Caco-2 (cell line): ENCODE data around the gene SHQ1. TPM values are rescaled to one million over a fixed set of nuclear protein-coding genes. Genes with fewer than 3 reads are reported as not detected.

Experiments used
- BruUV-seq: library from RNA; stranded (reverse); fragments of 400-500 nt; replicated peaks from 2 replicates; lab custom pipeline; 2021; lab: Mats Ljungman, UMichigan
- CTCF ChIA-PET: fragments of 300-600 bp; sonication (Branson Sonifier 250); formaldehyde crosslinking; loops from one replicate; lab custom pipeline; 2022; ENCODE audit warnings: antibody characterized with exemption; lab: Charles Lee
- POLR2A ChIA-PET: fragments of 300-600 bp; sonication (Branson Sonifier 250); formaldehyde crosslinking; loops from one replicate; lab custom pipeline; 2022; ENCODE audit warnings: antibody characterized with exemption; lab: Charles Lee
- DNase-seq, 2 experiments: peaks; one replicate each; pipeline versions ENCODE4 v3.0.0 to v3.0.0-alpha.2; 2020 to 2022
- H3K27me3 ChIP-seq: replicated peaks from 2 replicates; pipeline ENCODE4 v1.6.0; 2011; ENCODE audit warnings: low read length; ENCODE audit not compliant: control insufficient read depth, insufficient read depth
- H3K36me3 ChIP-seq: 2 replicates; pipeline ENCODE4 v1.5.1; 2011; ENCODE audit warnings: low read length; ENCODE audit not compliant: control insufficient read depth, insufficient read depth
- H3K4me1 ChIP-seq: fragments of 250-450 bp; sonication (Bioruptor Pico); 2 replicates; pipeline ENCODE4 v1.5.1; 2020; ENCODE audit warnings: mild to moderate bottlenecking
- H3K4me3 ChIP-seq: 2 replicates; pipeline ENCODE4 v1.5.1; 2011; ENCODE audit warnings: low read depth, mild to moderate bottlenecking, control low read depth, low read length
- H3K9me3 ChIP-seq: fragments of 250-450 bp; sonication (Bioruptor Pico); 2 replicates; pipeline ENCODE4 v1.5.1; 2020; ENCODE audit warnings: mild to moderate bottlenecking, moderate library complexity
- H3K27ac Mint-ChIP-seq: one replicate; pipeline ENCODE4 v1.8.0; 2022; ENCODE audit warnings: mixed read lengths; ENCODE audit not compliant: unreplicated experiment
- H3K27me3 Mint-ChIP-seq: one replicate; pipeline ENCODE4 v1.8.0; 2022; ENCODE audit warnings: mixed read lengths; ENCODE audit not compliant: insufficient read depth, unreplicated experiment
- H3K36me3 Mint-ChIP-seq: one replicate; pipeline ENCODE4 v1.8.0; 2022; ENCODE audit warnings: mild to moderate bottlenecking, mixed read lengths; ENCODE audit not compliant: insufficient read depth, unreplicated experiment
- H3K4me1 Mint-ChIP-seq: one replicate; pipeline ENCODE4 v1.8.0; 2022; ENCODE audit warnings: low read depth, mixed read lengths; ENCODE audit not compliant: unreplicated experiment
- H3K4me3 Mint-ChIP-seq: one replicate; pipeline ENCODE4 v1.8.0; 2022; ENCODE audit warnings: mild to moderate bottlenecking, moderate library complexity, mixed read lengths; ENCODE audit not compliant: unreplicated experiment
- H3K9me3 Mint-ChIP-seq: one replicate; pipeline ENCODE4 v1.8.0; 2022; ENCODE audit warnings: mixed read lengths; ENCODE audit not compliant: unreplicated experiment
- CTCF ChIP-seq, 2 experiments: fragments of 200-600 bp in 1 of 2; IDR thresholded peaks; 1 replicate in 1 of 2; 2 replicates in 1 of 2; pipeline versions ENCODE4 v1.5.1 to v1.8.0; 2011 to 2022; ENCODE audit warnings: antibody characterized with exemption in 1 of 2, control low read depth in 1 of 2, inconsistent platforms in 1 of 2, low read depth in 1 of 2, low read length in 1 of 2, mild to moderate bottlenecking in 1 of 2, moderate library complexity in 1 of 2; ENCODE audit not compliant: insufficient read depth in 1 of 2, severe bottlenecking in 1 of 2, unreplicated experiment in 1 of 2
- intact Hi-C: fragments of 100-400 bp; cut with micrococcal nuclease; formaldehyde crosslinking; loops from one replicate; pipeline ENCODE4 v1.10.0; 2022; ENCODE audit not compliant: unreplicated experiment
- total RNA-seq: library from RNA; stranded (reverse); gene quantifications from 2 replicates; pipeline ENCODE4 v1.2.3, GENCODE V29; 2022

Gene SHQ1
- total RNA-seq, 1 experiment from 2014 or later, result 18.8 TPM

GRCh38 chr3:72760225-72760624 lies 88.0 kb downstream of the SHQ1 start:
- no peaks in the 10 kb centered on the region for H3K36me3 ChIP-seq
- Mint-ChIP-seq H3K4me1 (no peaks in the 10 kb centered on the region), H3K4me3 (no peak overlapping the region), H3K36me3 (no peaks in the 10 kb centered on the region), H3K9me3 (no peaks in the 10 kb centered on the region), H3K27ac (no peak overlapping the region), H3K27me3 (no peaks in the 10 kb centered on the region)
- ChIA-PET CTCF (no interaction called here), POLR2A (no interaction called here)
- H3K4me1 ChIP-seq, result no peaks in the 10 kb centered on the region
- BruUV-seq, result no TSS peak
- H3K4me3 ChIP-seq, result no peak overlapping the region
- no peaks in the 10 kb centered on the region for H3K9me3 ChIP-seq
- DNase-seq, result no peak
- no peak for TF ChIP-seq CTCF (IDR thresholded peaks at IDR 0.05; ENCODE audit: insufficient read depth in 1 of 2, low read depth in 1 of 2, low read length in 1 of 2, severe bottlenecking in 1 of 2, unreplicated experiment in 1 of 2)
- intact Hi-C loops, result no loop called here
- H3K27me3 ChIP-seq, result no peaks in the 10 kb centered on the region

GRCh38 chr3:72756900-72757299 lies 91.3 kb downstream of the SHQ1 start:
- peaks cover 4% of the 10 kb centered on the region for H3K4me1 Mint-ChIP-seq
- H3K4me3 ChIP-seq, result no peak overlapping the region

GRCh38 chr3:72754582-72754981 lies 93.7 kb downstream of the SHQ1 start:
- TF ChIP-seq CTCF (IDR thresholded peaks at IDR 0.05; ENCODE audit: insufficient read depth in 1 of 2, low read depth in 1 of 2, low read length in 1 of 2, severe bottlenecking in 1 of 2, unreplicated experiment in 1 of 2), result no peak
- DNase-seq, result no peak
- Mint-ChIP-seq H3K27ac (no peak overlapping the region), H3K27me3 (no peaks in the 10 kb centered on the region), H3K36me3 (no peaks in the 10 kb centered on the region), H3K4me1 (peaks cover 4% of the 10 kb centered on the region), H3K4me3 (no peak overlapping the region), H3K9me3 (no peaks in the 10 kb centered on the region)
- Histone ChIP-seq H3K9me3 (no peaks in the 10 kb centered on the region), H3K27me3 (no peaks in the 10 kb centered on the region), H3K36me3 (no peaks in the 10 kb centered on the region; the same call in 1 of the 2 replicates), H3K4me1 (peaks cover 13% of the 10 kb centered on the region), H3K4me3 (no peak overlapping the region)
- BruUV-seq, result no TSS peak
- CTCF ChIA-PET, result no interaction called here
- intact Hi-C loops, result no loop called here
- POLR2A ChIA-PET, result no interaction called here

More at GRCh38 chr3:72756900-72757299, 91.3 kb downstream of the SHQ1 start:
- no TSS peak for BruUV-seq
- H3K4me3 Mint-ChIP-seq, result no peak overlapping the region
- ChIA-PET CTCF (no interaction called here), POLR2A (no interaction called here)
- no peak overlapping the region for H3K27ac Mint-ChIP-seq
- Histone ChIP-seq H3K9me3 (no peaks in the 10 kb centered on the region), H3K36me3 (no peaks in the 10 kb centered on the region), H3K27me3 (no peaks in the 10 kb centered on the region), H3K4me1 (peaks cover 13% of the 10 kb centered on the region)
- DNase-seq, result no peak
- TF ChIP-seq CTCF (IDR thresholded peaks at IDR 0.05; ENCODE audit: insufficient read depth in 1 of 2, low read depth in 1 of 2, low read length in 1 of 2, severe bottlenecking in 1 of 2, unreplicated experiment in 1 of 2), result no peak
- intact Hi-C loops, result no loop called here
- no peaks in the 10 kb centered on the region for H3K27me3 Mint-ChIP-seq
- H3K9me3 Mint-ChIP-seq, result no peaks in the 10 kb centered on the region
- no peaks in the 10 kb centered on the region for H3K36me3 Mint-ChIP-seq
